K562 (cell line): ENCODE measurements around the gene ZBTB32. TPM values are rescaled to one million over a fixed set of nuclear protein-coding genes. Genes with fewer than 3 reads are reported as not detected.

Experiments
- ARID1B ChIP-seq: fragments of 450-650 bp; IDR thresholded peaks from 2 replicates; pipeline ENCODE4 v1.6.1; 2016; ENCODE audit warnings: antibody characterized with exemption, mild to moderate bottlenecking, inconsistent platforms
- PHB ChIP-seq: fragments of 250-450 bp; sonication (Bioruptor Pico); IDR thresholded peaks from 2 replicates; pipeline ENCODE4 v1.5.0; 2021
- SIN3A ChIP-seq, 2 experiments: fragments of 150-350 bp in 1 of 2; IDR thresholded peaks; 2 replicates each; pipeline ENCODE4 v1.6.1; 2011 to 2016; ENCODE audit warnings: borderline replicate concordance in 2 of 2, low read depth in 2 of 2, low read length in 2 of 2, mild to moderate bottlenecking in 2 of 2, moderate library complexity in 2 of 2; ENCODE audit not compliant: control insufficient read depth in 1 of 2
- SMARCE1 ChIP-seq: fragments of 450-650 bp; IDR thresholded peaks from 2 replicates; pipeline ENCODE4 v1.7.1; 2016; ENCODE audit warnings: mild to moderate bottlenecking
- SRSF9 ChIP-seq: fragments of 200-400 bp; formaldehyde crosslinking; IDR thresholded peaks from 2 replicates; pipeline ENCODE4 v1.6.1; 2017; ENCODE audit warnings: low read depth, low read length, borderline replicate concordance
- ZKSCAN3 ChIP-seq: fragments of 250-450 bp; sonication (Bioruptor Pico); IDR thresholded peaks from 2 replicates; pipeline ENCODE4 v1.4.0; 2020
- ZNF217 ChIP-seq: sonication (generic); formaldehyde crosslinking; IDR thresholded peaks from 2 replicates; pipeline ENCODE4 v1.8.0; 2022; ENCODE audit warnings: mild to moderate bottlenecking, missing genetic modification reagents
- polyA plus RNA-seq, 8 experiments: library from polyadenylated mRNA; depleted of rRNA in 4 of 8; stranded (reverse) in 5 of 8; unstranded in 3 of 8; fragments of >200 nt; fragmentation: Nextera tagmentation in 2 of 8; fragmentation: Illumina TruSeq in 1 of 8; extraction: Ambion mirVana in 2 of 8; extraction: Trizol in 1 of 8; gene quantifications; 2 replicates each; pipeline versions ENCODE4 v1.2.1 to v1.2.3, GENCODE V29; 2011 to 2014; ENCODE audit warnings: inconsistent platforms in 1 of 8, missing spikeins in 1 of 8
- total RNA-seq, 7 experiments: library from RNA; depleted of rRNA in 6 of 7; stranded (reverse); fragments of >200 nt in 6 of 7; fragmentation: Illumina TruSeq in 2 of 7; extraction: Trizol in 2 of 7; gene quantifications; 2 replicates each; pipeline versions ENCODE4 v1.2.1 to v1.2.3, GENCODE V29; 2011 to 2021; ENCODE audit warnings: low replicate concordance in 1 of 7
- TF ChIP-seq, protein P1 (sequence below): sonication (generic); formaldehyde crosslinking; IDR thresholded peaks from 2 replicates; pipeline ENCODE4 v1.8.0; 2022; ENCODE audit warnings: missing genetic modification reagents, mild to moderate bottlenecking, borderline replicate concordance
- TF ChIP-seq, protein P2 (sequence below): fragments of 450-650 bp; formaldehyde crosslinking; IDR thresholded peaks from 2 replicates; pipeline ENCODE4 v1.4.0; 2020; ENCODE audit warnings: mild to moderate bottlenecking, mixed read lengths

ZBTB32 gene
- total and polyA plus RNA-seq, 9 of the 15 experiments (the other 6 are each of a cell fraction or from before 2014, with no cell fraction given) = 0.20 TPM; not detected in 8

DNA sequence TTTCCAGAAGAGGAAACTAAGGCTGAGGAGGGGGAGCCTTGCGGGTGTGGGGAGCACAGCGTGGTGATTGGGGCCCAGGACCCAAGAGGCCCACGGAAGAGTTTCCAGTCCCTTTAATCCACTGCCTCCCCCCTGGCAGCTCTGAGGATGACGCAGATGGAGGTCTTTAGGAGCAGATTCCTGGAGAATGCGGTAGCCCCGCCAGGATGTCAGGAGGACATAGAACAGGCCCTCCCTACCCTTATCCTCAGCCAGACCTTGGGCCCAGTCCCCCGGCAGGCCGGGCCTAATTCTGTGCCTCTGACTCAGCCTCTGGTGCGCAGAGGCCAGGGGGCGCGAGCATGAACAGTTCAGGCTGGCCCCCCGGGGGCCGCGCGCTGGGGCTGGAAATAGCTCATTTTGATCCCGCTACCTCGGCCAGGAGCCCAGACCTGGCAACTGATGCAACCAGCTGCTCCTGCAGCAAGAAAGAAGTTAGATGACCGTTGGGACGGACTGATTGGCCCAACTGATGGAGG is 52.9 kb downstream of the ZBTB32 start (continued):
- no peak for TF ChIP-seq SIN3A (IDR thresholded peaks at IDR 0.05; ENCODE audit: borderline replicate concordance in 2 of 2, control insufficient read depth in 1 of 2, low read depth in 2 of 2, low read length in 2 of 2)
- TF ChIP-seq SRSF9 = no peak
- TF ChIP-seq, protein P1, sequence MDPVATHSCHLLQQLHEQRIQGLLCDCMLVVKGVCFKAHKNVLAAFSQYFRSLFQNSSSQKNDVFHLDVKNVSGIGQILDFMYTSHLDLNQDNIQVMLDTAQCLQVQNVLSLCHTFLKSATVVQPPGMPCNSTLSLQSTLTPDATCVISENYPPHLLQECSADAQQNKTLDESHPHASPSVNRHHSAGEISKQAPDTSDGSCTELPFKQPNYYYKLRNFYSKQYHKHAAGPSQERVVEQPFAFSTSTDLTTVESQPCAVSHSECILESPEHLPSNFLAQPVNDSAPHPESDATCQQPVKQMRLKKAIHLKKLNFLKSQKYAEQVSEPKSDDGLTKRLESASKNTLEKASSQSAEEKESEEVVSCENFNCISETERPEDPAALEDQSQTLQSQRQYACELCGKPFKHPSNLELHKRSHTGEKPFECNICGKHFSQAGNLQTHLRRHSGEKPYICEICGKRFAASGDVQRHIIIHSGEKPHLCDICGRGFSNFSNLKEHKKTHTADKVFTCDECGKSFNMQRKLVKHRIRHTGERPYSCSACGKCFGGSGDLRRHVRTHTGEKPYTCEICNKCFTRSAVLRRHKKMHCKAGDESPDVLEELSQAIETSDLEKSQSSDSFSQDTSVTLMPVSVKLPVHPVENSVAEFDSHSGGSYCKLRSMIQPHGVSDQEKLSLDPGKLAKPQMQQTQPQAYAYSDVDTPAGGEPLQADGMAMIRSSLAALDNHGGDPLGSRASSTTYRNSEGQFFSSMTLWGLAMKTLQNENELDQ (CRISPR knock-in tag) = no peak
- TF ChIP-seq, protein P2, sequence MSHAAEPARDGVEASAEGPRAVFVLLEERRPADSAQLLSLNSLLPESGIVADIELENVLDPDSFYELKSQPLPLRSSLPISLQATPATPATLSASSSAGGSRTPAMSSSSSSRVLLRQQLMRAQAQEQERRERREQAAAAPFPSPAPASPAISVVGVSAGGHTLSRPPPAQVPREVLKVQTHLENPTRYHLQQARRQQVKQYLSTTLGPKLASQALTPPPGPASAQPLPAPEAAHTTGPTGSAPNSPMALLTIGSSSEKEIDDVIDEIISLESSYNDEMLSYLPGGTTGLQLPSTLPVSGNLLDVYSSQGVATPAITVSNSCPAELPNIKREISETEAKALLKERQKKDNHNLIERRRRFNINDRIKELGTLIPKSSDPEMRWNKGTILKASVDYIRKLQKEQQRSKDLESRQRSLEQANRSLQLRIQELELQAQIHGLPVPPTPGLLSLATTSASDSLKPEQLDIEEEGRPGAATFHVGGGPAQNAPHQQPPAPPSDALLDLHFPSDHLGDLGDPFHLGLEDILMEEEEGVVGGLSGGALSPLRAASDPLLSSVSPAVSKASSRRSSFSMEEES (CRISPR knock-in tag) = no peak
- no peak for TF ChIP-seq ZKSCAN3 (CRISPR knock-in tag)
- 0 out of 2 replicates have a peak, but pooled peaks have one; percentile 24 for TF ChIP-seq SMARCE1
- peak; percentile 61 for TF ChIP-seq ARID1B
- no peak for TF ChIP-seq ZNF217 (CRISPR knock-in tag)
- no peak for TF ChIP-seq PHB (CRISPR knock-in tag)
